A549 treated with Mapracorat at 1 μM for 4 hours (cell line): ENCODE measurements around the gene ZNF566. TPM values are rescaled to one million over a fixed set of nuclear protein-coding genes. Genes with fewer than 3 reads are reported as not detected.

Experiments used
- total RNA-seq: library from RNA; stranded (reverse); fragments of 200-300 nt; extraction: Qiagen RNA extraction; gene quantifications from 5 replicates; pipeline ENCODE4 v1.2.3, GENCODE V29; 2022

Gene ZNF566
- total RNA-seq = 7.8 to 9.3 TPM (median 8.8 TPM) in 5 replicates

GRCh38 chr19:36489118-36489919 lies at the start of gene ZNF566:
TSS of gene ZNF566 (minus strand) at chr19:36489561. CDS start at chr19:36476557, 13,004 bp downstream.

GRCh38 chr19:36528194-36528920 lies 39.0 kb upstream of the ZNF566 start, which contains the start of gene ZNF260:
TSS of gene ZNF260 (minus strand) at chr19:36528271. CDS start at chr19:36515238, 13,033 bp downstream.

GRCh38 chr19:36418287-36419001 lies 70.9 kb downstream of the ZNF566 start, which contains the start of gene ZFP82:
TSS of gene ZFP82 (minus strand) at chr19:36418644. CDS start at chr19:36409789, 8,855 bp downstream.

Other genes with a start within 250 kb of the ZNF566 start
- gene ZFP14, start 110.4 kb downstream of the ZNF566 start, total RNA-seq = 1.4 to 2.6 TPM (median 2.3 TPM) in 5 replicates
- 1.5 to 2.0 TPM (median 1.8 TPM) in 5 replicates for gene ZFP82, start 70.9 kb downstream of the ZNF566 start, total RNA-seq
- 4.9 to 11.3 TPM (median 6.8 TPM) in 5 replicates for gene ZNF260, start 38.7 kb upstream of the ZNF566 start, total RNA-seq
- gene ZNF529, start 83.7 kb upstream of the ZNF566 start, total RNA-seq = 2.1 to 3.2 TPM (median 2.5 TPM) in 5 replicates
- 0.06 to 0.07 TPM in 2 of 5 replicates, not detected in the others for gene ZNF382, start 115.8 kb upstream of the ZNF566 start, total RNA-seq
- gene ZNF461, start 177.3 kb upstream of the ZNF566 start, total RNA-seq = 4.2 to 7.0 TPM (median 5.9 TPM) in 5 replicates
- 8.0 to 11.0 TPM (median 9.2 TPM) in 5 replicates for gene ZNF567, start 198.1 kb upstream of the ZNF566 start, total RNA-seq